GF-D8 (cell line): Measurements from ENCODE around the gene CDKN2A.
A peak's percentile ranks its signal among the peaks of the same experiment; 100 is the strongest.
"Not testable (repeated sequence)": the region's sequence is repeated elsewhere in the genome, so short reads cannot be mapped to it uniquely, and the experiment has no call there.

Experiments
- DNase-seq: peaks from one replicate; lab custom pipeline; 2025; lab: John Stamatoyannopoulos, UW

CDKN2A gene

DNA sequence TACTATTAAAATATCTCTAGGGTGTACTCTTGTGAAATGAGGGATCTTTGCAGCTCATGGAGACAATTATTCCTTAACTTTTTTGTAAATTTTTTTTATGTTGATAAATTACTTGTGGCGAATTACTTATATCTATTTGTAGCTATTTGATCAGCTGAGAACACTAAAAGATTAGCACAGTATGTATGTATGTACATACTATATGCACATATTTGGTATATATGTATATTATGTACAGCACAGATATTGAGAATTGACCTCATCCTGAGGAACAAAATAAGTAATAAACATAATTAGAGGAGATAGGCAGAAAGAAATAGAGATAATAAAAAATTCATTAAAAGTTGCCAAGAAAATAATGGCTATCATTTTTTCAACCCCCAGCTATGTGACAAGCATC lies 11.8 kb downstream of the CDKN2A start:
- no peak for DNase-seq

DNA sequence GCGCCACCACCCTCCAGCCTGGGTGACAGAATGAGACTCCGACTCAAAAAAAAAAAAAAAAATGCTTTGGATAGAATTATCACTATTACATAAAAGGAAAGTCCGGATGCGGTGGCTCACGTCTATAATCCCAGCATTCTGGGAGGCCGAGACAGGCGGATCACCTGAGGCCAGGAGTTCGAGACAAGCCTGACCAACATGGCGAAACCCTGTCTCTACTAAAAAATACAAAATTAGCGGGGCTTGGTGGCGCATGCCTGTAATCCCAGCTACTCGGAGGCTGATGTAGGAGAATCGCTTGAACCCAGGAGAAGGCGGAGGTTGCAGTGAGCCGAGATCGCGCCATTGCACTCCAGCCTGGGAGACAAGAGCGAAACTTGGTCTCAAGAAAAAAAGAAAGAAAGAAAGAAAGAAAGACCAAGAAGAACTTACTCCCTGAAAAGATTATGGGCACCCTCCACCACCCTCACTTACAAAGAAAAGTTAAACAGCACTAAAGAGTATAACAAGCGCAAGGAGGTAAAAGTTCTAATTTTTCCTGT lies 17.8 kb downstream of the CDKN2A start:
- DNase-seq, result no peak

DNA sequence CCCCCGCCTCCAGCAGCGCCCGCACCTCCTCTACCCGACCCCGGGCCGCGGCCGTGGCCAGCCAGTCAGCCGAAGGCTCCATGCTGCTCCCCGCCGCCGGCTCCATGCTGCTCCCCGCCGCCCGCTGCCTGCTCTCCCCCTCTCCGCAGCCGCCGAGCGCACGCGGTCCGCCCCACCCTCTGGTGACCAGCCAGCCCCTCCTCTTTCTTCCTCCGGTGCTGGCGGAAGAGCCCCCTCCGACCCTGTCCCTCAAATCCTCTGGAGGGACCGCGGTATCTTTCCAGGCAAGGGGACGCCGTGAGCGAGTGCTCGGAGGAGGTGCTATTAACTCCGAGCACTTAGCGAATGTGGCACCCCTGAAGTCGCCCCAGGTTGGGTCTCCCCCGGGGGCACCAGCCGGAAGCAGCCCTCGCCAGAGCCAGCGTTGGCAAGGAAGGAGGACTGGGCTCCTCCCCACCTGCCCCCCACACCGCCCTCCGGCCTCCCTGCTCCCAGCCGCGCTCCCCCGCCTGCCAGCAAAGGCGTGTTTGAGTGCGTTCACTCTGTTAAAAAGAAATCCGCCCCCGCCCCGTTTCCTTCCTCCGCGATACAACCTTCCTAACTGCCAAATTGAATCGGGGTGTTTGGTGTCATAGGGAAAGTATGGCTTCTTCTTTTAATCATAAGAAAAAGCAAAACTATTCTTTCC lies 19.3 kb downstream of the CDKN2A start:
- peak; percentile 9 for DNase-seq

- DNase-seq, result no peak
These were observed 19.9 kb downstream of the CDKN2A start for GRCh38 chr9:21974343-21974721.

DNA sequence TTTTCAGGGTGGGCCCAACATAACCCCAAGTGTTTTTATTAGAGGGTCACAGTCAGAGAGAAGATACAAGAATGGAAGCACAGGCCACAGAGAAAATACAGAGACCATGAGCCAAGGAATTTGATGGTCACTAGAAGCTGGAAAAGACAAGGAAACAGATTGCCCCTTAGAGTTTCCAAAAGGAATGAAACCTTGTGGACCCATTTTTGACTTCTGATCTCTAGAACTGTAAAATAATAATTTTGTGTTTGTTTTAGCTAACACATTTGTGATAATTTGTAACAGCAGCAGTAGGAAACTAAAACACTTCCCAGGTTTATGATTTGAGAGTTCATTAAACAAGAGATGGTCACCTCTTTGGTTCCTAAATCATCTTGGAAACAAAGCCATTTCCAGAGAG lies 21.8 kb downstream of the CDKN2A start:
- DNase-seq, result no peak

DNA sequence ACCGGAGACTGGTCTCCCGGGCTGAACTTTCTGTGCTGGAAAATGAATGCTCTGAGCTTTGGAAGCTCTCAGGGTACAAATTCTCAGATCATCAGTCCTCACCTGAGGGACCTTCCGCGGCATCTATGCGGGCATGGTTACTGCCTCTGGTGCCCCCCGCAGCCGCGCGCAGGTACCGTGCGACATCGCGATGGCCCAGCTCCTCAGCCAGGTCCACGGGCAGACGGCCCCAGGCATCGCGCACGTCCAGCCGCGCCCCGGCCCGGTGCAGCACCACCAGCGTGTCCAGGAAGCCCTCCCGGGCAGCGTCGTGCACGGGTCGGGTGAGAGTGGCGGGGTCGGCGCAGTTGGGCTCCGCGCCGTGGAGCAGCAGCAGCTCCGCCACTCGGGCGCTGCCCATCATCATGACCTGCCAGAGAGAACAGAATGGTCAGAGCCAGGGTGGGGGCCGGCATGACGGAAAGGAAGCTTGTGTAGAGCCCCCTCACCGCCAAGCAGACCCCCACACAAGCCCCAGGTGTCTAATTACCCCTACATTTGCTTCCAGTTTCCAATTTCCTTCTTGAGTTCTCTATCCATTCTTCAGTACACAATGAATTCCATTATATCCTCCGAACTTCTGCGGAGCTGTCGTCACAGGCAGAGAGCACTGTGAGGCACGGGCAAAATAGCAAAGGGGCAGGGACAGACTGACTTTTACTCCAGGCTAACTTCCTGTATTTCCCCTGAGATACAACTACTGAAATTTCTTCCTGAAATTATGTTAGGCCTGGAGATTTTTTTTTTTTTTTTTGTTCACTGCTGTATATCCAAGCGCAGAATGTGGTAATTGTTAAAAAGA lies 23.2 kb downstream of the CDKN2A start:
- no peak for DNase-seq

GRCh38 chr9:21969951-21970799 lies 24.0 kb downstream of the CDKN2A start:
- no peak for DNase-seq

GRCh38 chr9:21969011-21969940 lies 24.9 kb downstream of the CDKN2A start:
- no peak for DNase-seq

DNA sequence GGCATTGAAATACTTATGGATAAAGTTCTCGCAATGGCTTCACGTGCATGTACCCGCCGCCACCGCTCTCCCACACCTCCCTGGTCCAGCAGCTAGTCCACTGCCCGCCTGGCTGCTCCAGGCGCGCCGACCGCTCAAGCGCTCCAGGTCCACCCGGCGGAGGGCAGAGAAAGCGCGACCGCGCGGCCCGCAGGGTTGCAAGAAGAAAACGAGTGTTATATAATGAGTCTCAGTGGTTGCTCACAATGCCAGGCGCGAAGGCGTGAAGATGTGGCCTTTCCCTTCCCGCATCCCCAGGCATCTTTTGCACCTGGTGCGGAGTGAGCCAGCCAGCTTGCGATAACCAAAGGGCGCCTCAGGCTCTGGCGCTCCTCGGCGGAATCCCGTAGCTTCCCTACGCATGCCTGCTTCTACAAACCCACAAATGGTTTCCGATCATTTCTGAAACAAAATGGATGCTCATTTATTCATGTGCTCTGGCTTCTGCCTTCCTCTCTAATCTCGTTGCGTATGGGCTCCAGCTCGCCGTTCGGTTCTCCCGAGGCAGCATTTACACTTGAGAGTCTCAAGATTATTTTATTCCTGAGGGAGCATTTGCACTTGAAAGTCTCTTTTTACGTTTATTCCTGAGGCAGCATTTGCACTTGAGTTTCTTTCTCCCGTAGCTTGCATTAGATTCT lies 25.7 kb downstream of the CDKN2A start:
- DNase-seq, result no peak

GRCh38 chr9:21967702-21968101 lies 26.5 kb downstream of the CDKN2A start:
- DNase-seq, result no peak

DNA sequence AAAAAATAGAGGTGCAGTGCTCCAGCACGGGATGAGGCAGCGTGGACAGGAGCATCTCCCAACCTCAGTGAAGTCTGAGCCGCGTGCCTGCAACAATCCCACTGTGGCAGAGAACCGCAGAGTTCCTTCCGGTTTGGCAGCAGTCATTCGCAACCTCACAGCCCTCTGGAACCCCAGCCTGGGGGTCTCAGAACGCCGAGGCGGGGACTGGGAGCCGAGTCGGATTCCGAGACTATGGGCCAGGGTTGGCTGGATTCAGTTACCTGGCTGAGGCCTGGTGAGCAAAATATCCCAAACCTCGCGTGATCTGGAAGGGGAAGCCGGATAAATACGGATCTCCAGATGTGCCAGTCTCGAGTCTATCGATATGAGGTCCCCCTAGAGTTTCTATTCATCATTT lies 27.0 kb downstream of the CDKN2A start:
- no peak for DNase-seq

DNA sequence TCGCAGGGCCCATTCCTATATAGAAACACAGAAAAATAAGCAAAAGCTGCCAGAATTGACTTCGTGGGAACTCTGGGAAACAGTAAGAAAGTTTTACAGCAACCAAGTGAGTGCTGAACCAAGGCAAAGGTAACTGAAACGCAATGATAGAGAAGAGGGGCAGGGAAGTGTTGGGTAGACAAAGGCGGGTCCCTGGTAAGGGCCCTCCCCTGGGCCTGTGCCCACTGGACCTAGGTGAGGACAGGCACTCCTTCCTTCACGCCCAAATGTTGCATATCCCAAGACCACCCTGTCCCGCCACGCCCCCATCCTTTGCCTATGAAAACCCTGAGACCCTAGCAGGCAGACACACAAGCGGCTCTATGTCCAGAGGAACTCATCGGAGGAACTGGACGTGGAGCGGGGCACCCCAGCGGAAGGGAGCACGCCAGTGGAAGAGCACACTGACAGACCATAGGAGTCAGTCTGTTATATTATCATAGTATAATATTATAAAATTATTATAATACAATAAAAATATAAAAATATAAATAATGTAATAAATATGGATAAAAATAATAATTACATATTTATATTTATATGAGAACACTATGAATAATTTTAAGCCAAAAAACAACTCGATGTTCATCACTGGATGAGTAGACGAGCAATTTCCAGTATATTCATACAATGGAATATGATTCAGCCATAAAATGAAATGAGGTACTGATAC lies 27.9 kb downstream of the CDKN2A start:
- no peak for DNase-seq

GRCh38 chr9:21965401-21965951 lies 28.7 kb downstream of the CDKN2A start:
- peak; percentile 2 for DNase-seq

DNA sequence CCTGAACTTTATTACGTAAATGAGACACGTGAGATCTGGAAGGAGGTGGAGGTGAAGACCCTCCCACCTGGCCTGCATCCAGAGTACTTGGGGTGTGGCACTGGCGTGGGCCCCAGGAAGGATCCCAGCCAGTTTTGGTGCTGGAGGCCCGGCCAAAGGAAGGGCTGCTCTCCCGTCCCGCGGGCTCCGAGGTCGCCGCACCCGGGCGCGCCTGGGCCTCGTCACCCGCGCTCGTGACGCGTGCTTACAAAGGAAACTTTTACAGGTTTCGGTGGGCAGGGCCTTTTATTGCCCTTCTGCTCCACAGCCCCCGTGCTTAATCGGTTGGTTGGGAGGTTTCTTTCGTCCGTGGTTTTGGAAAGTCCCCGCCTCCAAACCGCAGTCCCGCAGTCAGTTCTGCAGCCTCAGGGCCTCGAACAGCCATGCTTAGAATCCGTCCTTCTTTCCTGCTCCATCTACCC lies 29.2 kb downstream of the CDKN2A start:
- no peak for DNase-seq

DNA sequence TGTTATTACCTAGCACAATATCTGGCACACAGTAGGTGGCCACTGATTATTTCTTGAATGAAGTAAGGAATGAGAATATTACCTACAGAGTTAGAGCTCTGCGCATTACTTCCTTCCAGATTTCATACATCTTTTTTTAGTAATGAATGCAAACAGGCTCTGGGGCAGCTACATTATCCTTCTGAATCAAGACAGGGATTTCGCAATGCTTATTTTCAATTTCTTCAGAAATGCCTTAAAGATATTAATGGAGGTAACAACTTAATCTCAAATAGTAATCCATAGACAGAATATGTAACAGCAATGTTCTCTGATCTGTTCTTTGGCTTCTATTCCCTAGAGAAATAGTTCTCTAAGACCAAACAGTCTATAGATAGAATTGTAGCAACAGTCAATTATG lies 32.6 kb downstream of the CDKN2A start:
- DNase-seq, result no peak

DNA sequence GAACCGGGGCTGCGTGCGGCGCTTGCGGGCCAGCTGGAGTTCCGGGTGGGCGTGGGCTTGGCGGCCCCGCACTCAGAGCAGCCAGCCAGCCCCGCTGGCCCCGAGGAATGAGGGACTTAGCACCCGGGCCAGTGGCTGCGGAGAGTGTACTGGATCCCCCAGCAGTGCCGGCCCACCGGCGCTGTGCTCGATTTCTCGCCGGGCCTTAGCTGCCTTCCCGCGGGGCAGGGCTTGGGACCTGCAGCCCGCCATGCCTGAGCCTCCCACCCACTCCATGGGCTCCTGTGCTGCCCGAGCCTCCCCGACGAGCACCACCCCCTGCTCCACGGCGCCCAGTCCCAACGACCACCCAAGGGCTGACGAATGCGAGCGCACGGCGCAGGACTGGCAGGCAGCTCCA lies 34.9 kb downstream of the CDKN2A start:
- not testable (repeated sequence) for DNase-seq

- DNase-seq, result no peak
These were observed 35.4 kb downstream of the CDKN2A start for GRCh38 chr9:21958833-21959232.

- DNase-seq, result no peak
These were observed 48.6 kb downstream of the CDKN2A start for GRCh38 chr9:21945606-21946005.

- DNase-seq, result no peak
These were observed 50.7 kb downstream of the CDKN2A start for GRCh38 chr9:21943464-21943863.
